GM18511 (cell line): Measurements from ENCODE around the gene NAV2.
A peak's percentile ranks its signal among the peaks of the same experiment; 100 is the strongest.
"Not testable (repeated sequence)": the region's sequence is repeated elsewhere in the genome, so short reads cannot be mapped to it uniquely, and the experiment has no call there.

Source experiments
- ATAC-seq: cut with Tn5 transposase; IDR thresholded peaks from one replicate; pipeline ENCODE4 v1.9.1; 2021; ENCODE audit warnings: mild to moderate bottlenecking, moderate library complexity; ENCODE audit not compliant: unreplicated experiment

Gene NAV2

GRCh38 chr11:19917069-19917468, 204.4 kb downstream of the NAV2 start:
- ATAC-seq: no peak

- ATAC-seq: no peak
Observed at GRCh38 chr11:19918302-19919049, 205.8 kb downstream of the NAV2 start.

- ATAC-seq: no peak
Observed at GRCh38 chr11:19919050-19919561, 206.5 kb downstream of the NAV2 start.

- ATAC-seq: no peak
Observed at GRCh38 chr11:19920982-19921381, 208.3 kb downstream of the NAV2 start.

GRCh38 chr11:19921976-19922688, 209.5 kb downstream of the NAV2 start:
- no peak for ATAC-seq

DNA sequence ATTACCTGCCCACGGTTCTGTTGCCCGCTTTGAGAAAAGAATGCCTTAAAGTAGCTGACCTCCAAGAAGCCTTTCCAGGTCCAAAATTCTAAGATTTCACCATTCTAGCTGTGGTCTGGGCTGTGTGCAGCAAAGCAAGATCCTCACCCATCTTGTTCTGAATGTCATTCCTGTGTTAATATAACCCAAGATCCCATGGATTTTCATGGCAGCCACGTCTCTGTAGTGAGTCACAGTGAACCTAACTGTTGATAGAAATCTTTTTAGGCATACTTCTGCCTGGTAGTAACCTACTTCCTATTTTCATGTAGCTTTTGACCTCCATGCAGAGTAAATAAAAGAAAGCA, 210.0 kb downstream of the NAV2 start:
- ATAC-seq: no peak

DNA sequence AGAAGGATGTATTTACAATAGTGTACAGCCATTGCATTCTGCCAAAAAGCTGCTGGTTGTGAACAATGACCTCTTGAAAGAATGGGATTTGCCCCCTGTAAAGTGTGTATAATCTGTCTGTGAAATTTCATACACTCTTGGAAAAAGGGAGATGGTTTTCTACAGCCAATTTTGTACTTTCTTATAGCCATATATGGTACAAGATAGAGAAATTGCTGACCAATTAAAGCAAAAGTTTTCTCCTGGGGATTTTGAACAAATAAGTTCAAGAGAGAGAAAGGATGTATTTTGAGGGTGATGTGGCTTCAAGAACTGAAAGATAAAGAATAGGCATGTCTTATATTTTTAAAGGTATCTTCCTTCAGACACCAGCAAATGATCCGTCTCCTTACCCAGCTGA, 211.0 kb downstream of the NAV2 start:
- no peak for ATAC-seq

DNA sequence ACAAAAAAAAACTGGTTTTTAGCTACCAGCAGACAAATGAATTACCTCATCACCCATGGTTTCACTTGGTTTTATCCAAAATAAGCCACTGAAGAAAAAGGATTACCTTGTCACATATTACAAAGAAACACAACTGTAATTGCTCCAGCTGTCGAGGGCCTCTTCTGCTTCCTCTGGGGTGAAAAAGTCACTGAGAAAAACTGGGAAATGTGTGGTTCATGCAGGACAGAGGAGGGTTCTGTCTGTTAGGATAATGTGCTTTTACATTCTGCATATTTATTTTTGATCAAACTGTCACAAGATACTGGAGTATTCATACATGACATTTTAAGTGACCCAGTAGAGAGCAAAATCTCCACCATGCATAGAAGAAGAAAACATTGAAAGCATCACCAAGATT, 211.7 kb downstream of the NAV2 start:
- ATAC-seq: no peak

DNA sequence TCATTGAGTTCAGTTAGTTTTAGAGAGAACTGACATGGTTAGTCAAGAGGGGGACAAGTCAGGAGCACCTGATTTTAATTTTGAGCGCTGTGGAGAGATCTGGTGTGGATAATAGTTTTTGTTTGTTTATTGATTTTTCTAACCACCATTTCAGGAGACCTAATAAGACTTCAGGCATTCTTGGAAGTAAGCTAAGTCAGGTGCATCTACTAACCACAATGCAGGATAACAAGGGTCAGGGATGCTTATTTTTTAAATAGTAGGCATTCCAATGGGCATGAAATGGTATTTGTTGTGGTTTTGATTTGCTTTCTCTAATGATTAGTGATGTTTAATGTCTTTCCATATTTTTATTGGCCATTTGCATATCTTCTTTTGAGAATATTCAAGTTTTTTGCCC, 212.1 kb downstream of the NAV2 start:
- no peak for ATAC-seq

- not testable (repeated sequence) for ATAC-seq
Observed at GRCh38 chr11:19927403-19927802, 214.8 kb downstream of the NAV2 start.

DNA sequence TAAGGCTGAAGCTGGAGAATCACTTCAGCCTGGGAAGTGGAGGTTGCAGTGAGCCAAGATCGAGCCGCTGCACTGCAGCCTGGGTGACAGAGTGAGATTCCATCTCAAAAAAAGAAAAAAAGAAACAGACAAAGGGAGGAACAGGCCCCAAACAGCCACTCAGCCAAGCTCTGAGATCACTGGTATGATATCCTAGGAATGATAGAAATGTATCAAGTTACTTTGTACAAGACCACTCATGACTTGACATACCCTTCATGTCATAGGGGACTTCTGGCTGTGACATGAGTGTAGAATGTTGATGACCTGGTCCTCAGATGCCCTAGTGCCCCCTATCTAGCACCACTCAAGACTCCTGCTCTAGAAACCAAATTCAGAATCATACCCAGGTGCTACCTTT, 216.5 kb downstream of the NAV2 start:
- ATAC-seq: no peak

- no peak for ATAC-seq
Observed at GRCh38 chr11:19929655-19930054, 217.0 kb downstream of the NAV2 start.

GRCh38 chr11:19931141-19931770, 218.6 kb downstream of the NAV2 start:
- ATAC-seq: no peak

DNA sequence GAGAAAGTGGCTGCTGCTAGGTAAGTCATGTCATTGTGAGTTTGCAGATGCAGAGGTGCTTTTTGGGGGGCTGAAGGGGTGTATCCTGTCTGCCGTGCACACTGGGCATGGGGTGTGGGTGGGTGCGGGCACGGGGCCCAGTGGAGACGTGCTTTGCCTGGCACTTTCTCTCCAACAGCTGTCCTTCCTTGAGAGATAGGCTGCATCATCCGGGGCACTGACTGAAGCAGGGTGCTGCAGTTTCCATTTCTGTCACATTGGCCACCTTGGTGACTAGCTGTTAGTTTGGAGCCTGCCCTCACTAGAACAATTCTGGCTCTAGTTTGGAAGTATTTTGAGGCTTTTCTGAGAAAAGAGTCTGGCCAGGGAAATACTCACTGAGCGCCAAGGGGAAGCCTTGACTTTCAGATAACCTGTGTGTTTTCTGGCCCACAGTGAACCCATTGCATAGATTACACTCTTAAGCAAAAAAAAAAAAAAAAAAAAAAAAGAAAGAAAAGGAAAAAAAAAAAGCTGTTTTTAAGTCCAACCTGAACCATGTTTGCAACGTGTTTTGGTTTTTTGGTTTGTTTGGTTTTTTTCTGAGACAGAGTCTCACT, 219.2 kb downstream of the NAV2 start:
- ATAC-seq: no peak

DNA sequence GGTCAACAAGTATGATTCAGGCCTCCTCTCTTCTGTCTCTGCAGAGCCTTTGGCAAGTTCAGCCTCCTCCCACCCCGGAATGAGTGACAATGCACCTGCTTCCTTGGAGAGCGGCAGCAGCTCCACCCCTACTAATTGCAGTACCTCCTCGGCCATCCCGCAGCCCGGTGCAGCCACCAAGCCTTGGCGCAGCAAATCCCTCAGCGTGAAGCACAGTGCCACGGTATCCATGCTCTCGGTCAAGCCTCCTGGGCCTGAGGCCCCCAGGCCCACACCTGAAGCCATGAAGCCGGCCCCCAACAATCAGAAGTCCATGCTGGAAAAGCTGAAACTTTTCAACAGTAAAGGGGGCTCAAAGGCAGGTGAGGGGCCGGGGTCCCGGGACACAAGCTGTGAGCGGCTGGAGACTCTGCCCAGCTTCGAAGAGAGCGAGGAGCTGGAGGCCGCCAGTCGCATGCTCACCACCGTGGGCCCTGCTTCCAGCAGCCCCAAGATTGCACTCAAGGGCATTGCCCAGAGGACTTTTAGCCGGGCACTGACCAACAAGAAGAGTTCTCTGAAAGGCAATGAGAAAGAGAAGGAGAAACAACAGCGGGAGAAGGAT, 220.6 kb downstream of the NAV2 start:
- no peak for ATAC-seq

DNA sequence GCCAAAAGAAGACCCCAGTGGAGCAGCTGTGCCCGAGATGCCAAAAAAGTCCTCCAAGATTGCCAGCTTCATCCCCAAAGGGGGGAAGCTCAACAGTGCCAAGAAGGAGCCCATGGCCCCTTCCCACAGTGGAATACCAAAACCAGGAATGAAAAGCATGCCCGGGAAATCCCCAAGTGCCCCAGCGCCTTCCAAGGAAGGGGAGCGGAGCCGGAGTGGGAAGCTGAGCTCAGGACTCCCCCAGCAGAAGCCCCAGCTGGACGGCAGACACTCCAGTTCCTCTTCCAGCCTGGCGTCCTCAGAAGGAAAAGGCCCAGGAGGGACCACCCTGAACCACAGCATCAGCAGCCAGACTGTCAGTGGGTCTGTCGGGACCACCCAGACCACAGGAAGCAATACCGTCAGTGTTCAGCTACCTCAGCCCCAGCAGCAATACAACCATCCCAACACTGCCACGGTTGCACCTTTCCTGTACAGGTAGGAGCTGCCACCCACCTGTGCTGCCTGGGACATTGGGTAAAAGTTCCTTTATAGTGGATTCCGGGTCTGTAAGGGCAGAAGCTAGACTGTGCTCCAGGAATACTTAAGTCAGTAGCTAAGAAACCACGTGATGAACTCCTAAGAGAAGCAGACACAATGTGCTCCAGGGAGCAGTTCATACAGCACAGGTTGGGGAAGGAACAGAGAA, 221.3 kb downstream of the NAV2 start:
- ATAC-seq: no peak

- ATAC-seq: no peak
Observed at GRCh38 chr11:19934828-19935259, 222.2 kb downstream of the NAV2 start.

DNA sequence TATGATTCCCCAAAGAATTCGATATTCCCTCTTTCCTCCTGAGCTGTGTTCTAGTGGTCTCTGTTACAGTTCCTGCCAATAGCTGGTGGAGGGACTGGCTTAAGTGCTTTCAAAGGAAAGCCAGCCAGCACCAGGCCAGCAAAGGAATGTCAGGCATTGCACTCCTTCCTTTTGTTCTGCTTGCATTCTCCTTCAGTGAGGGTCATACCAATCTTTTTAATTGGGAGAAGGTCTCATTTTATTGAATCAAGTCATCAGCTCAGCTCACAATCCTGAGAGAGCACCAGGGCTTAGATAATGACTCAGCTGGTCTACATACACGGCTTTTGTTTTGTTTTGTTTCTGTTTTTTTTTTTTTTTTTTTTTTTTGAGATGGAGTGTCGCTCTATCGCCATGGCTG, 222.9 kb downstream of the NAV2 start:
- no peak for ATAC-seq

GRCh38 chr11:19936461-19936860, 223.8 kb downstream of the NAV2 start:
- ATAC-seq: no peak

DNA sequence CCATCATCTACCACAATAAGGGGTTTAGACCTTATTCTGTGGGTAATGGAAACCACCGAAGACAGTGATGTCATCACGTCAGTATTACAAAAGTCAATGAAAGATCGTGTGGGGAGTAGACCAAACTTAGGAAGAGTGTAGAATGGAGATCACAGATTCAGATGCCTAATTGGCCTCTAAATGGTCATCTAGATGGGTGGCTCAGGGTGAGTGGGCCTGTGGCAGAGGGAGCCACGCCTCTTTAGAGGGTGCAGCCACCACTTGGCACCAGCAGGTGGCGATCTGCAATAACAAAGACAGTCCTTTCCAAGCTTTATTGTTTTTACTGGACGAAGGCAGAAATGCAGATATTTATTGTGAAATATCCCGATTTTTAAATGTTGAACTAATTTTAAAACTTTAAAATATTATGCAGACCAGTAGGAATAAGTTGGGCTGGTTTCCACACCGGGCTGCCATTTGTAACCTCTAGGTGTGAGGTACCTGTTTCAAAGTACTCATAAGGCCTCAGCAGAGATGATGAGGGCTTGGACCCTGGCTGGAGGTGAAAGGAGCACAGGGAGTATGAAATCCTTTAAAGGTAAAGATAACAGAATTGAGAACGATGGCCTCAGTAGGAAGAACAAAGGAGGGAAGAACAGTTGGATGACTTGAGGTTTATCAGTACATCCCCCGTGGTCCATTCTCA, 225.7 kb downstream of the NAV2 start:
- ATAC-seq: peak; percentile 75
